Endodermal cell (in vitro differentiated cells): ENCODE data around the gene KCNIP4. TPM values are rescaled to one million over a fixed set of nuclear protein-coding genes. Genes with fewer than 3 reads are reported as not detected.

Source experiments
- DNase-seq: peaks from one replicate; pipeline ENCODE4 v3.0.0-alpha.2; 2017
- H3K27ac ChIP-seq: 2 replicates; pipeline ENCODE4 v1.5.1; 2013; ENCODE audit warnings: mild to moderate bottlenecking, low read depth, low read length, moderate library complexity
- H3K27me3 ChIP-seq: 2 replicates; pipeline ENCODE4 v1.6.1; 2013; ENCODE audit warnings: mild to moderate bottlenecking, low read length, moderate library complexity; ENCODE audit not compliant: insufficient read depth, control insufficient read depth, poor library complexity, severe bottlenecking
- H3K36me3 ChIP-seq: 2 replicates; pipeline ENCODE4 v1.7.0; 2013; ENCODE audit warnings: mild to moderate bottlenecking, low read length, moderate library complexity; ENCODE audit not compliant: control insufficient read depth, insufficient read depth
- H3K4me1 ChIP-seq: one replicate; pipeline ENCODE4 v1.7.0; 2013; ENCODE audit warnings: low read length; ENCODE audit not compliant: control insufficient read depth, insufficient read depth
- H3K4me3 ChIP-seq: 2 replicates; pipeline ENCODE4 v1.5.1; 2013; ENCODE audit warnings: mild to moderate bottlenecking, low read length, moderate library complexity
- H3K9ac ChIP-seq: 2 replicates; pipeline ENCODE4 v1.6.1; 2013; ENCODE audit warnings: mild to moderate bottlenecking, low read length, moderate library complexity; ENCODE audit not compliant: poor library complexity, severe bottlenecking; ENCODE audit errors: extremely low read depth
- H3K9me3 ChIP-seq: 2 replicates; pipeline ENCODE4 v1.6.1; 2013; ENCODE audit warnings: mild to moderate bottlenecking, low read length, moderate library complexity; ENCODE audit not compliant: control insufficient read depth
- H3K27ac Mint-ChIP-seq: 2 replicates; pipeline ENCODE4 v1.8.0; 2020; ENCODE audit warnings: mixed read lengths
- H3K27me3 Mint-ChIP-seq: 2 replicates; pipeline ENCODE4 v1.8.0; 2021; ENCODE audit warnings: mild to moderate bottlenecking, mixed read lengths; ENCODE audit not compliant: insufficient read depth
- H3K36me3 Mint-ChIP-seq: 2 replicates; pipeline ENCODE4 v1.8.0; 2020; ENCODE audit warnings: low read depth, mixed read lengths
- H3K4me1 Mint-ChIP-seq: 2 replicates; pipeline ENCODE4 v1.8.0; 2020; ENCODE audit warnings: mixed read lengths
- H3K4me3 Mint-ChIP-seq: 2 replicates; pipeline ENCODE4 v1.8.0; 2020; ENCODE audit warnings: mild to moderate bottlenecking, moderate library complexity, mixed read lengths
- H3K9me3 Mint-ChIP-seq: 2 replicates; pipeline ENCODE4 v1.8.0; 2020; ENCODE audit warnings: mild to moderate bottlenecking, mixed read lengths
- WGBS, 2 experiments: methylation state at CpG; one replicate each; pipeline versions ENCODE4 v1.1.5 to v1.1.7; 2013; ENCODE audit warnings: missing lambda C conversion rate in 2 of 2, mixed read lengths in 1 of 2; ENCODE audit not compliant: insufficient coverage in 1 of 2, insufficient read length in 1 of 2; 5-methylcytosine and 5-hydroxymethylcytosine counted together
- total RNA-seq, 2 donors: library from RNA; stranded (reverse); fragmentation: NEBNext Ultra II Directional in 1 of 2; extraction: Animal tissue kit (Norgen Biotek cat#: 25700) in 1 of 2; gene quantifications; 2 replicates in 1 of 2; 3 replicates in 1 of 2; pipeline ENCODE4 v1.2.1, GENCODE V29; 2021
- TF ChIP-seq, protein P1 (sequence below): fragments of 200-600 bp; sonication (generic); conservative IDR thresholded peaks from 2 replicates; pipeline ENCODE4 v1.5.0; 2021; ENCODE audit warnings: antibody characterized with exemption, mild to moderate bottlenecking

KCNIP4 gene
- total RNA-seq, 2 donors from 2014 or later: not detected

DNA sequence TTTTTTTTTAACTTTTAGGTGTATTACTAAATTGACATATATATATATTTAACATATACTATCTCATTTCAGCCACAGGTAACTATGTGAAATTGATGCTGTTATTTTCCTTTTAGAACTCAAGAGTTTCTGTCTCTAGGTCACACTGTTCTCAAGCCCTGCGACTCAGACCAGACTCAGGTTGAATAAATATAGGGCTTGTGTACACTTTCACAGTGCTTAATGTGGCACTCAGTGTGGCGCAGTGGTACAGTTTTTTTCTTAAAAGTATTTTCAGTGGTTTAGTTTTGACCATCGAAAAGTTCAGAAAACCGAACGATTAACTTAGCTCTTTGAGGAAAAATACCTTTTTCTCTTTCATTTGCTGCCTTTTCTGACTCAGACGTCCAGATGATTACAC is 1223.7 kb downstream of the KCNIP4 start:
- Histone ChIP-seq H3K36me3 (peaks cover 69% of the 10 kb centered on the region), H3K27ac (no peak overlapping the region), H3K4me3 (no peak overlapping the region), H3K27me3 (no peaks in the 10 kb centered on the region), H3K4me1 (no peaks in the 10 kb centered on the region), H3K9ac (no peak overlapping the region), H3K9me3 (peaks cover 26% of the 10 kb centered on the region)
- TF ChIP-seq, protein P1, sequence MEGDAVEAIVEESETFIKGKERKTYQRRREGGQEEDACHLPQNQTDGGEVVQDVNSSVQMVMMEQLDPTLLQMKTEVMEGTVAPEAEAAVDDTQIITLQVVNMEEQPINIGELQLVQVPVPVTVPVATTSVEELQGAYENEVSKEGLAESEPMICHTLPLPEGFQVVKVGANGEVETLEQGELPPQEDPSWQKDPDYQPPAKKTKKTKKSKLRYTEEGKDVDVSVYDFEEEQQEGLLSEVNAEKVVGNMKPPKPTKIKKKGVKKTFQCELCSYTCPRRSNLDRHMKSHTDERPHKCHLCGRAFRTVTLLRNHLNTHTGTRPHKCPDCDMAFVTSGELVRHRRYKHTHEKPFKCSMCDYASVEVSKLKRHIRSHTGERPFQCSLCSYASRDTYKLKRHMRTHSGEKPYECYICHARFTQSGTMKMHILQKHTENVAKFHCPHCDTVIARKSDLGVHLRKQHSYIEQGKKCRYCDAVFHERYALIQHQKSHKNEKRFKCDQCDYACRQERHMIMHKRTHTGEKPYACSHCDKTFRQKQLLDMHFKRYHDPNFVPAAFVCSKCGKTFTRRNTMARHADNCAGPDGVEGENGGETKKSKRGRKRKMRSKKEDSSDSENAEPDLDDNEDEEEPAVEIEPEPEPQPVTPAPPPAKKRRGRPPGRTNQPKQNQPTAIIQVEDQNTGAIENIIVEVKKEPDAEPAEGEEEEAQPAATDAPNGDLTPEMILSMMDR: no peak
- 77% methylated on average over 5 to 6 of the region's 6 CpGs for WGBS, 2 experiments
- no peak for DNase-seq
- Mint-ChIP-seq H3K4me3 (no peak overlapping the region), H3K36me3 (peaks cover 64% of the 10 kb centered on the region), H3K9me3 (peaks cover 38% of the 10 kb centered on the region), H3K4me1 (peaks cover 1% of the 10 kb centered on the region), H3K27me3 (no peaks in the 10 kb centered on the region), H3K27ac (no peak overlapping the region)

GRCh38 chr4:20723463-20723862 is 1225.1 kb downstream of the KCNIP4 start:
- peaks cover 51% of the 10 kb centered on the region for H3K9me3 Mint-ChIP-seq

DNA sequence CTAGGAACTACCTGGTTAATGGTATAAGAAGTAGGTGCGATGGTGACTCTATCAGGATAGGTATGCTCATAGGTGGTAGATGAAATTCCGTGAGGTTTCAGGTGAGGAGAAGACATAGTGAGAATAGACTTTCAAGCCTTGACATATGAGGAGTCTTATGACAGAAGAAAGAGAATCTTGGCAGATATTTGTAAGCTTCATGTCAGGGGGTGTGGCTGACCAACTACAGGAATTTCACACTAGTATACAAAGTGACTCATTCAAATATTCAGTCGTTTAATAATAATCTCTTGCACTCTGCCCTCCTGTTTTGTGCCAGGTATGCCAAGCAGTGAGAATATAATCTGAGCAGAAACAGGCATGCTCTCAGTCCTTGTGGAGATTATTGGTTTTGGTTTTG is 1225.6 kb downstream of the KCNIP4 start:
- TF ChIP-seq, protein P1: no peak
- no peaks in the 10 kb centered on the region for H3K27me3 Mint-ChIP-seq
- Histone ChIP-seq H3K9me3 (peaks cover 26% of the 10 kb centered on the region), H3K9ac (no peak overlapping the region), H3K4me3 (no peak overlapping the region), H3K4me1 (no peaks in the 10 kb centered on the region), H3K36me3 (peaks cover 55% of the 10 kb centered on the region), H3K27ac (no peak overlapping the region), H3K27me3 (no peaks in the 10 kb centered on the region)
- peaks cover 80% of the 10 kb centered on the region for H3K36me3 Mint-ChIP-seq
- H3K4me3 Mint-ChIP-seq: no peak overlapping the region
- 76% methylated on average over 3 of the region's 3 CpGs; no CpG with 5 or more reads in 1 of the 2 experiments for WGBS, 2 experiments
- H3K27ac Mint-ChIP-seq: no peak overlapping the region
- no peak for DNase-seq
- peaks cover 1% of the 10 kb centered on the region for H3K4me1 Mint-ChIP-seq
- peaks cover 55% of the 10 kb centered on the region for H3K9me3 Mint-ChIP-seq

More at GRCh38 chr4:20723463-20723862, 1225.1 kb downstream of the KCNIP4 start:
- Mint-ChIP-seq H3K27ac (no peak overlapping the region), H3K27me3 (no peaks in the 10 kb centered on the region), H3K4me1 (peaks cover 1% of the 10 kb centered on the region), H3K4me3 (no peak overlapping the region), H3K36me3 (peaks cover 76% of the 10 kb centered on the region)
- H3K36me3 ChIP-seq: peaks cover 58% of the 10 kb centered on the region
- H3K27ac ChIP-seq: no peak overlapping the region
- WGBS, 2 experiments: 82 to 86% methylated on average over 1 to 3 of the region's 3 CpGs
- TF ChIP-seq, protein P1: no peak
- peaks cover 26% of the 10 kb centered on the region for H3K9me3 ChIP-seq
- no peaks in the 10 kb centered on the region for H3K27me3 ChIP-seq
- no peak overlapping the region for H3K4me3 ChIP-seq
- H3K4me1 ChIP-seq: no peaks in the 10 kb centered on the region
- no peak overlapping the region for H3K9ac ChIP-seq
- no peak for DNase-seq
